CD14-positive monocyte (primary cell): Measurements from ENCODE around the gene MOK. TPM values are rescaled to one million over a fixed set of nuclear protein-coding genes. Genes with fewer than 3 reads are reported as not detected.
A peak's percentile ranks its signal among the peaks of the same experiment; 100 is the strongest.

Experiments used
- DNase-seq, 3 donors: peaks; one replicate each; pipeline ENCODE4 v3.0.0-alpha.2; 2011 to 2022
- H2AFZ ChIP-seq: 2 replicates; pipeline ENCODE4 v1.6.0; 2012; ENCODE audit warnings: mild to moderate bottlenecking, low read depth, low read length, inconsistent platforms; ENCODE audit not compliant: insufficient read depth, poor library complexity, severe bottlenecking
- H3K27ac ChIP-seq, 2 donors: 1 replicate in 1 of 2; 2 replicates in 1 of 2; pipeline ENCODE4 v1.5.1; 2012 to 2013; ENCODE audit warnings: low read length in 2 of 2, control low read depth in 1 of 2, inconsistent platforms in 1 of 2, low read depth in 1 of 2, mild to moderate bottlenecking in 1 of 2
- H3K27me3 ChIP-seq, 2 donors: one replicate each; pipeline versions ENCODE4 v1.6.0 to v1.6.1; 2011 to 2013; ENCODE audit warnings: low read length in 2 of 2; ENCODE audit not compliant: control insufficient read depth in 2 of 2, insufficient read depth in 2 of 2
- H3K36me3 ChIP-seq, 2 donors: replicated peaks in 1 of 2; 1 replicate in 1 of 2; 2 replicates in 1 of 2; pipeline versions ENCODE4 v1.5.1 to v1.6.1; 2012 to 2013; ENCODE audit warnings: low read length in 2 of 2, control low read depth in 1 of 2, inconsistent platforms in 1 of 2, mild to moderate bottlenecking in 1 of 2; ENCODE audit not compliant: insufficient read depth in 2 of 2, control insufficient read depth in 1 of 2
- H3K4me1 ChIP-seq, 2 donors: 1 replicate in 1 of 2; 2 replicates in 1 of 2; pipeline versions ENCODE4 v1.5.1 to v1.6.1; 2012 to 2013; ENCODE audit warnings: low read length in 2 of 2, control low read depth in 1 of 2, inconsistent platforms in 1 of 2, mild to moderate bottlenecking in 1 of 2, moderate library complexity in 1 of 2; ENCODE audit not compliant: insufficient read depth in 2 of 2, control insufficient read depth in 1 of 2
- H3K4me2 ChIP-seq: replicated peaks from 2 replicates; pipeline ENCODE3; 2012; ENCODE audit warnings: low read length, moderate library complexity, mild to moderate bottlenecking; ENCODE audit not compliant: poor library complexity, severe bottlenecking; ENCODE audit errors: extremely low read depth
- H3K4me3 ChIP-seq, 3 experiments: fragments of 200-600 bp in 1 of 3; sonication (generic) in 1 of 3; replicated peaks in 1 of 3; 1 replicate in 2 of 3; 2 replicates in 1 of 3; pipeline ENCODE4 v1.5.1; 2011 to 2013; ENCODE audit warnings: low read length in 3 of 3, mild to moderate bottlenecking in 3 of 3, control low read depth in 2 of 3, low read depth in 2 of 3, inconsistent platforms in 1 of 3, moderate library complexity in 1 of 3
- H3K79me2 ChIP-seq: 2 replicates; pipeline ENCODE4 v1.6.0; 2012; ENCODE audit warnings: mild to moderate bottlenecking, control low read depth, inconsistent platforms, low read length, moderate library complexity; ENCODE audit not compliant: insufficient read depth
- H3K9ac ChIP-seq: 2 replicates; pipeline ENCODE4 v1.6.0; 2017; ENCODE audit warnings: low read length, mild to moderate bottlenecking; ENCODE audit not compliant: insufficient read depth, poor library complexity, severe bottlenecking
- H3K9me3 ChIP-seq, 2 donors: replicated peaks in 1 of 2; 1 replicate in 1 of 2; 2 replicates in 1 of 2; pipeline versions ENCODE4 v1.5.1 to v1.6.1; 2012 to 2013; ENCODE audit warnings: low read length in 2 of 2, control low read depth in 1 of 2; ENCODE audit not compliant: control insufficient read depth in 1 of 2, insufficient read depth in 1 of 2
- H4K20me1 ChIP-seq: 2 replicates; pipeline ENCODE4 v1.6.0; 2012; ENCODE audit warnings: mild to moderate bottlenecking, low read length, control low read depth, moderate library complexity; ENCODE audit not compliant: insufficient read depth
- H3K27ac Mint-ChIP-seq, 7 donors: one replicate each; pipeline ENCODE4 v1.8.0; 2020; ENCODE audit warnings: mild to moderate bottlenecking in 7 of 7, mixed read lengths in 7 of 7, moderate library complexity in 6 of 7, inconsistent platforms in 2 of 7
- H3K27me3 Mint-ChIP-seq, 3 donors: one replicate each; pipeline ENCODE4 v1.8.0; 2021 to 2022; ENCODE audit warnings: low read depth in 3 of 3, mild to moderate bottlenecking in 3 of 3, mixed read lengths in 3 of 3, moderate library complexity in 3 of 3, inconsistent platforms in 1 of 3
- H3K36me3 Mint-ChIP-seq, 2 donors: one replicate each; pipeline ENCODE4 v1.8.0; 2020; ENCODE audit warnings: mixed read lengths in 2 of 2, inconsistent platforms in 1 of 2, mild to moderate bottlenecking in 1 of 2
- H3K4me1 Mint-ChIP-seq: one replicate; pipeline ENCODE4 v1.8.0; 2020; ENCODE audit warnings: mild to moderate bottlenecking, mixed read lengths
- H3K4me3 Mint-ChIP-seq, 2 donors: one replicate each; pipeline ENCODE4 v1.8.0; 2020; ENCODE audit warnings: mild to moderate bottlenecking in 2 of 2, mixed read lengths in 2 of 2, moderate library complexity in 1 of 2
- H3K9me3 Mint-ChIP-seq, 7 donors: one replicate each; pipeline ENCODE4 v1.8.0; 2020 to 2022; ENCODE audit warnings: mixed read lengths in 7 of 7, mild to moderate bottlenecking in 6 of 7, moderate library complexity in 6 of 7, inconsistent platforms in 2 of 7
- CTCF ChIP-seq: fragments of 200-600 bp; IDR thresholded peaks from one replicate; pipeline ENCODE4 v1.8.0; 2022; ENCODE audit warnings: antibody characterized with exemption, mild to moderate bottlenecking
- WGBS: methylation state at CpG from one replicate; pipeline ENCODE4 v1.1.5; 2013; ENCODE audit warnings: missing lambda C conversion rate; ENCODE audit not compliant: insufficient coverage; 5-methylcytosine and 5-hydroxymethylcytosine counted together
- intact Hi-C, 2 donors: fragments of 100-400 bp; cut with micrococcal nuclease; formaldehyde crosslinking; loops; one replicate each; pipeline versions ENCODE4 v1.15.0 to v1.15.1; 2023
- polyA plus RNA-seq, 3 donors: library from polyadenylated mRNA; depleted of rRNA in 1 of 3; unstranded in 2 of 3; stranded (reverse) in 1 of 3; fragments of 300-500 nt in 2 of 3; fragments of >200 nt in 1 of 3; fragmentation: Illumina TruSeq in 2 of 3; gene quantifications; 1 replicate in 2 of 3; 2 replicates in 1 of 3; pipeline ENCODE4 v1.2.3, GENCODE V29; 2012 to 2021

Gene MOK
- polyA plus RNA-seq, 3 donors = 0.67 to 3.4 (median 1.8) TPM

- Histone ChIP-seq H3K27me3 (no peaks in the 10 kb centered on the region), H4K20me1 (peaks cover 99% of the 10 kb centered on the region), H3K9me3 (no peaks in the 10 kb centered on the region), H3K9ac (no peak overlapping the region), H3K4me1 (no peaks in the 10 kb centered on the region), H3K4me2 (no peak overlapping the region), H3K27ac (no peak overlapping the region), H3K36me3 (no peaks in the 10 kb centered on the region), H3K79me2 (peaks cover 87% of the 10 kb centered on the region), H2AFZ (no peak overlapping the region), H3K4me3 (no peak overlapping the region)
- intact Hi-C loops = no loop called here
- no peak for DNase-seq
- H3K27me3 Mint-ChIP-seq = no peaks in the 10 kb centered on the region
- no peak for TF ChIP-seq CTCF
- H3K27ac Mint-ChIP-seq = peak overlapping the region in 3 of 7 donors; percentile 2 to 73 (median 4)
- no peak overlapping the region for H3K4me3 Mint-ChIP-seq
- peaks cover 6 to 8% of the 10 kb centered on the region in 2 donors for H3K36me3 Mint-ChIP-seq
- 96% methylated on average over 2 of the region's 3 CpGs for WGBS
- no peaks in the 10 kb centered on the region for H3K9me3 Mint-ChIP-seq
- peaks cover 7% of the 10 kb centered on the region for H3K4me1 Mint-ChIP-seq
Observed at GRCh38 chr14:102187044-102187443, 117.9 kb downstream of the MOK start.

GRCh38 chr14:102185360-102185759, 119.6 kb downstream of the MOK start:
- H3K4me1 Mint-ChIP-seq = peaks cover 6% of the 10 kb centered on the region
- no peak overlapping the region for H3K9ac ChIP-seq
- TF ChIP-seq CTCF = no peak
- H3K36me3 ChIP-seq = peaks cover 0 to 6% of the 10 kb centered on the region in 2 donors
- H4K20me1 ChIP-seq = peaks cover 99% of the 10 kb centered on the region
- no peaks in the 10 kb centered on the region for H3K9me3 ChIP-seq
- H3K27ac Mint-ChIP-seq = no peak overlapping the region
- H3K4me1 ChIP-seq = no peaks in the 10 kb centered on the region
- DNase-seq = no peak
- H3K4me2 ChIP-seq = no peak overlapping the region
- H3K9me3 Mint-ChIP-seq = no peaks in the 10 kb centered on the region
- intact Hi-C loops = no loop called here
- H3K27me3 ChIP-seq = no peaks in the 10 kb centered on the region
- H3K27me3 Mint-ChIP-seq = no peaks in the 10 kb centered on the region
- H3K36me3 Mint-ChIP-seq = peaks cover 8 to 9% of the 10 kb centered on the region in 2 donors
- no peak overlapping the region for H2AFZ ChIP-seq
- WGBS = 83% methylated on average over 8 of the region's 8 CpGs
- H3K4me3 Mint-ChIP-seq = no peak overlapping the region
- peaks cover 90% of the 10 kb centered on the region for H3K79me2 ChIP-seq
- H3K4me3 ChIP-seq = no peak overlapping the region
- no peak overlapping the region for H3K27ac ChIP-seq
